Gastroesophageal sphincter (tissue), 4 donors: ENCODE measurements around the gene PHKA1. TPM values are rescaled to one million over a fixed set of nuclear protein-coding genes. Genes with fewer than 3 reads are reported as not detected.

Experiments used
- ATAC-seq: fragments of 150-250 bp; one replicate; pipeline ENCODE4 v1.9.1; 2016; ENCODE audit warnings: mild to moderate bottlenecking, moderate library complexity
- H3K27ac ChIP-seq, 4 donors: fragments of 200-600 bp; sonication (generic) in 3 of 4; 1 replicate in 3 of 4; 2 replicates in 1 of 4; pipeline ENCODE4 v1.5.1; 2016 to 2019
- H3K27me3 ChIP-seq: fragments of 200-600 bp; sonication (generic); one replicate; pipeline ENCODE4 v1.5.1; 2019
- H3K36me3 ChIP-seq, 2 donors: fragments of 200-600 bp; sonication (generic); one replicate each; pipeline ENCODE4 v1.5.1; 2019; ENCODE audit warnings: control low read depth in 1 of 2
- H3K4me1 ChIP-seq, 3 donors: fragments of 200-600 bp; sonication (generic); 1 replicate in 2 of 3; 2 replicates in 1 of 3; pipeline ENCODE4 v1.5.1; 2016 to 2019; ENCODE audit warnings: control low read depth in 2 of 3
- H3K4me3 ChIP-seq, 2 donors: fragments of 200-600 bp; sonication (generic); one replicate each; pipeline ENCODE4 v1.5.1; 2019; ENCODE audit warnings: mild to moderate bottlenecking in 1 of 2, moderate library complexity in 1 of 2
- H3K9me3 ChIP-seq, 3 donors: fragments of 200-600 bp; sonication (generic); one replicate each; pipeline ENCODE4 v1.5.1; 2017 to 2019; ENCODE audit warnings: control low read depth in 2 of 3
- EP300 ChIP-seq: sonication (generic); formaldehyde crosslinking; IDR thresholded peaks from one replicate; pipeline ENCODE4 v1.6.1; 2017; ENCODE audit warnings: antibody characterized with exemption, mild to moderate bottlenecking
- POLR2A ChIP-seq, 2 donors: fragments of 450-650 bp; IDR thresholded peaks; one replicate each; pipeline ENCODE4 v1.6.1; 2017; ENCODE audit warnings: antibody characterized with exemption in 2 of 2, mild to moderate bottlenecking in 2 of 2, moderate library complexity in 1 of 2
- POLR2AphosphoS5 ChIP-seq: sonication (generic); formaldehyde crosslinking; IDR thresholded peaks from one replicate; pipeline ENCODE4 v1.6.1; 2017; ENCODE audit warnings: antibody characterized with exemption
- WGBS, 2 donors: methylation state at CpG; one replicate each; pipeline ENCODE4 v1.1.5; 2018; ENCODE audit warnings: low coverage in 1 of 2; 5-methylcytosine and 5-hydroxymethylcytosine counted together
- small RNA-seq, 4 donors: library from RNA; depleted of rRNA; stranded (forward); fragments of <200 nt; gene quantifications; one replicate each; pipeline ENCODE3, GENCODE V24; 2016
- total RNA-seq, 4 donors: library from RNA; depleted of rRNA; stranded (reverse); fragments of >200 nt; gene quantifications; one replicate each; pipeline ENCODE4 v1.1.0, GENCODE V29; 2016
- TF ChIP-seq, protein P1 (sequence below), 4 experiments: fragments of 200-600 bp in 2 of 4; fragments of 450-650 bp in 2 of 4; sonication (generic) in 1 of 4; IDR thresholded peaks; one replicate each; pipeline ENCODE4 v1.5.1; 2017 to 2019; ENCODE audit warnings: antibody characterized with exemption in 4 of 4, mild to moderate bottlenecking in 2 of 4, moderate library complexity in 2 of 4

Gene PHKA1
- total RNA-seq, 4 donors from 2014 or later, result 4.5 to 22.9 (median 15.7) TPM

DNA sequence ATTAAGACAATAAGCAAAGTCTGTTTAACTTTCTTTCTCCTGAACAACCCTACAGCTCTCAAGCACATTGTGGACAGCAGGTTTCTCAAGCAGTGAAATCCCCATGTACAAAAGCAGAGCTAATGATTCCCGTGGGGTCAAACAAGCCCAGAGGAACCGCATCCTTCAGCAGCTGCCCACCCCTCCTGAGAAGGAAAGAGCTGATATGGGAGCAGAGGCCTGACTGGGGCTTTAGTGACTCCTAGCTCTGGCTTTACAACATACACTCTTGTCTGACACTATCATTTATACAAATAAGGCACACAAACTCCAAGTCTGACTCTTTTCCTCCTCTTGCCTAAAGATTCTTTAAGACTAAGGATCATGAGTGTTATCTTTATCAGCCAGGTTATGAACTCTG lies 174.3 kb downstream of the PHKA1 start:
- WGBS, 2 donors, result 50 to 67% methylated on average over 1 to 2 of the region's 2 CpGs
- no peak for ATAC-seq
- Histone ChIP-seq H3K27ac (peak overlapping the region in 1 of 4 donors; percentile 26), H3K4me3 (no peak overlapping the region), H3K4me1 (peaks cover 0 to 25% (median 0%) of the 10 kb centered on the region in 3 donors), H3K36me3 (peaks cover 0 to 3% of the 10 kb centered on the region in 2 donors), H3K9me3 (no peaks in the 10 kb centered on the region), H3K27me3 (no peaks in the 10 kb centered on the region)
- TF ChIP-seq POLR2AphosphoS5 (no peak), POLR2A (IDR thresholded peaks at IDR 0.05) (no peak), EP300 (no peak)
- TF ChIP-seq, protein P1, sequence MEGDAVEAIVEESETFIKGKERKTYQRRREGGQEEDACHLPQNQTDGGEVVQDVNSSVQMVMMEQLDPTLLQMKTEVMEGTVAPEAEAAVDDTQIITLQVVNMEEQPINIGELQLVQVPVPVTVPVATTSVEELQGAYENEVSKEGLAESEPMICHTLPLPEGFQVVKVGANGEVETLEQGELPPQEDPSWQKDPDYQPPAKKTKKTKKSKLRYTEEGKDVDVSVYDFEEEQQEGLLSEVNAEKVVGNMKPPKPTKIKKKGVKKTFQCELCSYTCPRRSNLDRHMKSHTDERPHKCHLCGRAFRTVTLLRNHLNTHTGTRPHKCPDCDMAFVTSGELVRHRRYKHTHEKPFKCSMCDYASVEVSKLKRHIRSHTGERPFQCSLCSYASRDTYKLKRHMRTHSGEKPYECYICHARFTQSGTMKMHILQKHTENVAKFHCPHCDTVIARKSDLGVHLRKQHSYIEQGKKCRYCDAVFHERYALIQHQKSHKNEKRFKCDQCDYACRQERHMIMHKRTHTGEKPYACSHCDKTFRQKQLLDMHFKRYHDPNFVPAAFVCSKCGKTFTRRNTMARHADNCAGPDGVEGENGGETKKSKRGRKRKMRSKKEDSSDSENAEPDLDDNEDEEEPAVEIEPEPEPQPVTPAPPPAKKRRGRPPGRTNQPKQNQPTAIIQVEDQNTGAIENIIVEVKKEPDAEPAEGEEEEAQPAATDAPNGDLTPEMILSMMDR (IDR thresholded peaks at IDR 0.05), result no peak

DNA sequence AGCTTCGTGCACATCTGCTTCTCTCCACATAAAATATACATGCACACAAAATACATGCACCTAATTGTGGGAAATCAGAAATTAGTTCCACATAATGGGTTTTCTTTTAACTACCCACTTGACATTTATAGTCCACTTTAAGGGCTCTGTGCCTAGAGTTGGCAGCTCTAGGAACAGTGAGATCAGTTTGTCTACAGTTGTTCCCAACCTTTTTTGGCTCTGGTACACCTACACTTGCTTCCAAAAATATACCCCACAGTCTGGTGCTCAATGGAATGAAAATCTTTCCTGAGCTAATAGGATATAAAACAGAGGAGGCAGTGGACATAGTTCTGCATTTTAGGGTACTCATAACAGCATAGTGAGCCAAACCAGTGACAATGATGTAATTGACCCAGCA lies 177.6 kb downstream of the PHKA1 start:
- H3K9me3 ChIP-seq, result no peaks in the 10 kb centered on the region
- peak; percentile 58 for ATAC-seq
- TF ChIP-seq EP300 (no peak), POLR2A (IDR thresholded peaks at IDR 0.05) (no peak), POLR2AphosphoS5 (no peak)
- TF ChIP-seq, protein P1 (IDR thresholded peaks at IDR 0.05), result no peak
- H3K4me3 ChIP-seq, result no peak overlapping the region
- H3K27ac ChIP-seq, result peak overlapping the region in 3 of 4 donors; percentile 58 to 60 (median 60)
- peaks cover 0 to 25% (median 0%) of the 10 kb centered on the region in 3 donors for H3K4me1 ChIP-seq
- no peaks in the 10 kb centered on the region for H3K36me3 ChIP-seq
- 27 to 41% methylated on average over 1 of the region's 1 CpG for WGBS, 2 donors
- H3K27me3 ChIP-seq, result no peaks in the 10 kb centered on the region

DNA sequence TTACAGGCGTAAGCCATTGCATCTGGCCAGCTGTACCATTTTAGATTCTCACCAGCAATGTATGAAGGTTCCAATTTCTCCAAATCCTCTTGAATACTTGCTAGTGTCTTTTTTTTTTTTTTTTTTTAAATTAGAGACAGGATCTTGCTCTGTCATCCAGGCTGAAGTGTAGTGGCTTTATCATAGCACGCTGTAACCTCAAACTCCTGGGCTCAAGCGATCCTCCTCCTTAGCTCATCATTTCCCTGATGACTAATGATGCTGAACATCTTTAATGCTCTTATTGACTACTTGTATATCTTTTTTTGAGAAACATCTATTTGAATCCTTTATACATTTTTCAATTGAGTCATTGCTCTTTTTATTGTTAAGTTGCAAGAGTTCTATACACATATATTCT lies 181.7 kb downstream of the PHKA1 start:
- no peak for ATAC-seq
- H3K9me3 ChIP-seq, result no peaks in the 10 kb centered on the region
- H3K36me3 ChIP-seq, result no peaks in the 10 kb centered on the region
- no peak overlapping the region for H3K4me3 ChIP-seq
- no peaks in the 10 kb centered on the region for H3K27me3 ChIP-seq
- H3K27ac ChIP-seq, result no peak overlapping the region
- peaks cover 0 to 12% (median 0%) of the 10 kb centered on the region in 3 donors for H3K4me1 ChIP-seq
- TF ChIP-seq POLR2AphosphoS5 (no peak), POLR2A (IDR thresholded peaks at IDR 0.05) (no peak), EP300 (no peak)
- TF ChIP-seq, protein P1 (IDR thresholded peaks at IDR 0.05), result no peak
- WGBS, 2 donors, result 47 to 100% methylated on average over 2 of the region's 3 CpGs

Small RNAs within 50 kb of the gene (small RNA-seq; reads per million reads assigned to genes)
- gene BX295541.1 (0 reads per million in 4 donors), gene RF00012 (0 reads per million in 4 donors), gene RNU1-112P (0 reads per million in 4 donors)

Other genes with a start within 250 kb of the PHKA1 start
- gene HDAC8, start 141.5 kb downstream of the PHKA1 start, total RNA-seq, result 10 to 100 TPM; 15.7 to 34.2 (median 25.6) TPM
- not detected for gene DMRTC1B, start 62.6 kb upstream of the PHKA1 start, total RNA-seq
- gene FAM236B, start 68.4 kb upstream of the PHKA1 start, total RNA-seq, result not detected
- not detected for gene FAM236D, start 93.9 kb upstream of the PHKA1 start, total RNA-seq
- not detected for gene FAM236C, start 198.3 kb upstream of the PHKA1 start, total RNA-seq
- gene FAM236A, start 223.9 kb upstream of the PHKA1 start, total RNA-seq, result not detected
- under 1 TPM in 1 of 4 donors, not detected in 3; 0.81 TPM for gene DMRTC1, start 229.5 kb upstream of the PHKA1 start, total RNA-seq